SK-N-MC (cell line): ENCODE measurements around the gene PTTG1IP2.

Experiments used
- DNase-seq: peaks from one replicate; pipeline ENCODE4 v3.0.0-alpha.2; 2011; ENCODE audit warnings: low read depth, low spot score
- H3K27ac ChIP-seq: fragments of 200-600 bp; sonication (generic); 2 replicates; pipeline ENCODE4 v1.5.1; 2016; ENCODE audit warnings: mixed run types
- H3K36me3 ChIP-seq: fragments of 200-600 bp; sonication (generic); 2 replicates; pipeline ENCODE4 v1.6.1; 2017; ENCODE audit warnings: antibody characterized with exemption, low read length, mixed read lengths; ENCODE audit not compliant: insufficient read depth
- H3K4me3 ChIP-seq: fragments of 200-600 bp; sonication (generic); 2 replicates; pipeline ENCODE4 v1.5.1; 2016
- H3K9ac ChIP-seq: fragments of 200-600 bp; sonication (generic); 2 replicates; pipeline ENCODE4 v1.8.0; 2017; ENCODE audit warnings: mixed run types, mixed read lengths; ENCODE audit not compliant: insufficient read length
- H3K9me3 ChIP-seq: fragments of 200-600 bp; sonication (generic); 2 replicates; pipeline ENCODE4 v1.6.1; 2017; ENCODE audit warnings: low read depth, mild to moderate bottlenecking, antibody characterized with exemption, low read length, moderate library complexity, mixed read lengths
- EZH2 ChIP-seq: fragments of 200-600 bp; sonication (generic); IDR thresholded peaks from one replicate; pipeline ENCODE4 v1.6.1; 2017; ENCODE audit warnings: antibody characterized with exemption
- FOXP2 ChIP-seq: optimal IDR thresholded peaks from 2 replicates; pipeline ENCODE3; 2011; ENCODE audit warnings: mild to moderate bottlenecking, moderate library complexity; ENCODE audit not compliant: insufficient read depth; ENCODE audit errors: extremely low read length, control extremely low read depth
- POLR2AphosphoS5 ChIP-seq: IDR thresholded peaks from 2 replicates; pipeline ENCODE4 v1.6.1; 2012; ENCODE audit warnings: mild to moderate bottlenecking, low read depth, low read length, borderline replicate concordance

The PTTG1IP2 gene

GRCh38 chr7:90488220-90488619 is 18.8 kb downstream of the PTTG1IP2 start:
- no peak overlapping the region for H3K27ac ChIP-seq
- DNase-seq = no peak
- TF ChIP-seq FOXP2 (no peak), EZH2 (no peak), POLR2AphosphoS5 (no peak)
- H3K36me3 ChIP-seq = no peaks in the 10 kb centered on the region
- H3K9me3 ChIP-seq = 0 out of 2 replicates have a peak, but pooled peaks cover 6% of the 10 kb centered on the region
- H3K9ac ChIP-seq = peak overlapping the region; percentile 17
- 0 out of 2 replicates have a peak overlapping the region, but pooled peaks have one; percentile 4 for H3K4me3 ChIP-seq

DNA sequence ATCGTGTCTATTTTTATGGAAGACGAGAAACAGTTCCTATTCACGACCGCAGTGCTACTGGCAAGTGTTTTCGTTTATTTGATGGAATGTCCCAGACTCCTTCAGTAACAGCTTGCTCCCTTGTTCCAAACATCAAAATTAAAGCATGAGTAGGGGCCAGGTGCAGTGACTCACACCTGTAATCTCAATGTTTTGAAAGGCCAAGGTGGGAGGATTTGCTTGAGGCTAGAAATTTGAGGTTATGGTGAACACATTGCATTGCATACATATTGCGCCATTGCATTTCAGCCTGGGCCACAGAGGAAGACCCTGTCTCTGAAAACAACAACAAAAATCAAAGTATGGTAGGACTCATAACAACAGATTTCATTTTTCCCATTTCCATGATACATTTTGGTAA is 22.8 kb downstream of the PTTG1IP2 start:
- no peaks in the 10 kb centered on the region for H3K36me3 ChIP-seq
- no peak for DNase-seq
- no peak overlapping the region for H3K27ac ChIP-seq
- 0 out of 2 replicates have a peak, but pooled peaks cover 6% of the 10 kb centered on the region for H3K9me3 ChIP-seq
- no peak overlapping the region for H3K4me3 ChIP-seq
- TF ChIP-seq POLR2AphosphoS5 (no peak), FOXP2 (no peak), EZH2 (no peak)
- no peak overlapping the region for H3K9ac ChIP-seq

- TF ChIP-seq EZH2 = no peak
- no peak for TF ChIP-seq FOXP2
- no peak for TF ChIP-seq POLR2AphosphoS5
- Histone ChIP-seq H3K27ac (no peak overlapping the region), H3K9me3 (no peaks in the 10 kb centered on the region), H3K36me3 (no peaks in the 10 kb centered on the region), H3K9ac (no peak overlapping the region), H3K4me3 (no peak overlapping the region)
- no peak for DNase-seq
These were observed 25.8 kb downstream of the PTTG1IP2 start for GRCh38 chr7:90495241-90495640.

GRCh38 chr7:90502539-90502938 is 33.1 kb downstream of the PTTG1IP2 start:
- no peak overlapping the region for H3K9ac ChIP-seq
- TF ChIP-seq FOXP2 = no peak
- TF ChIP-seq POLR2AphosphoS5 = no peak
- TF ChIP-seq EZH2 = no peak
- no peak overlapping the region for H3K27ac ChIP-seq
- H3K9me3 ChIP-seq = no peaks in the 10 kb centered on the region
- no peaks in the 10 kb centered on the region for H3K36me3 ChIP-seq
- DNase-seq = no peak
- no peak overlapping the region for H3K4me3 ChIP-seq

DNA sequence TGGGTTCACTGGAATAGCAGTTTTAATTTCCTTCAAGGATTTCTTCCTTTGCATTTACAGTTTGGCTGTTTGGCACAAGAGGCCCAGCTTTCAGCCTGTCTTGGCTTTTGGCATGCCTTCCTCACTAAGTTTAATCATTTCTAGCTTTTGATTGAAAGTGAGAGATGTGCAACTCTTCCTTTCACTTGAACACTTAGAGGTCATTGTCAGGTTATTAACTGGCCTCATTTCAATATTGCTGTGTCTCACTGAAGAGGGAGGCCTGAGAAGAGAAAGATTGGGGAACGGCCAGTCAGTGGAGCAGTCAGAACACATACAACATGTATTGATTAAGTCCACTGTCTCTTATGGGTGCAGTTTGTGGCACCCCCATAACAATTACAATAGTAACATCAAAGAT is 33.9 kb downstream of the PTTG1IP2 start:
- H3K27ac ChIP-seq = no peak overlapping the region
- no peak overlapping the region for H3K9ac ChIP-seq
- DNase-seq = no peak
- no peaks in the 10 kb centered on the region for H3K9me3 ChIP-seq
- no peak for TF ChIP-seq FOXP2
- no peak for TF ChIP-seq EZH2
- TF ChIP-seq POLR2AphosphoS5 = no peak
- no peaks in the 10 kb centered on the region for H3K36me3 ChIP-seq
- H3K4me3 ChIP-seq = no peak overlapping the region

- no peaks in the 10 kb centered on the region for H3K36me3 ChIP-seq
- DNase-seq = no peak
- TF ChIP-seq EZH2 (no peak), POLR2AphosphoS5 (no peak), FOXP2 (no peak)
- H3K4me3 ChIP-seq = no peak overlapping the region
- H3K27ac ChIP-seq = no peak overlapping the region
- no peaks in the 10 kb centered on the region for H3K9me3 ChIP-seq
- H3K9ac ChIP-seq = no peak overlapping the region
These were observed 38.3 kb downstream of the PTTG1IP2 start for GRCh38 chr7:90507692-90508091.

GRCh38 chr7:90511776-90512175 is 42.3 kb downstream of the PTTG1IP2 start:
- TF ChIP-seq POLR2AphosphoS5 (no peak), FOXP2 (no peak), EZH2 (no peak)
- no peak overlapping the region for H3K27ac ChIP-seq
- no peak overlapping the region for H3K4me3 ChIP-seq
- H3K9ac ChIP-seq = no peak overlapping the region
- no peak for DNase-seq
- H3K9me3 ChIP-seq = no peaks in the 10 kb centered on the region
- H3K36me3 ChIP-seq = no peaks in the 10 kb centered on the region

DNA sequence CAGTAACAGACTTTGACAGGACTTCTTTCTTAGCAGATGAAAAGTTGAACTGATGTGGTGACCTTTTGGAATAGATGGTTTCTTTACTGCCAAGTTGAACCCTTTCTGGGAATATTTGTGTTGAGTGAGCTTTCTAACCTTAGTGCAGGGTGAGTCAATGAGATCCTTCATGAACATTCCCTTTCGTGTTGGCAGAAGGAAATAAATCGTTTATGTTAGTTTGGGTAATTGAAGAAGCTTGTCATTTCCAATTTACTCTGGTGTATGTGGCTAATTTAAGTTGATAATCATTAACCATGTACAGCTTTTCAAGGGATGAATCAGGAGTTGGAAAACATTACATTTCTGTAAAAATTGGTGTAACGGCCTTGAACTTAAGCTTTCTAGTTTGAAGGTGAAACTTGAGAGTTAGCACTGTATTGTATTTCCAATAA is 43.4 kb downstream of the PTTG1IP2 start:
- Histone ChIP-seq H3K9ac (no peak overlapping the region), H3K9me3 (no peaks in the 10 kb centered on the region), H3K27ac (no peak overlapping the region), H3K36me3 (no peaks in the 10 kb centered on the region), H3K4me3 (no peak overlapping the region)
- DNase-seq = no peak
- no peak for TF ChIP-seq EZH2
- no peak for TF ChIP-seq FOXP2
- TF ChIP-seq POLR2AphosphoS5 = no peak

- Histone ChIP-seq H3K9ac (no peak overlapping the region), H3K4me3 (no peak overlapping the region), H3K27ac (no peak overlapping the region), H3K9me3 (no peaks in the 10 kb centered on the region), H3K36me3 (no peaks in the 10 kb centered on the region)
- no peak for DNase-seq
- TF ChIP-seq EZH2 (no peak), POLR2AphosphoS5 (no peak), FOXP2 (no peak)
These were observed 46.8 kb downstream of the PTTG1IP2 start for GRCh38 chr7:90516257-90516656.
